NCI-H1048 (cell line): ENCODE measurements around the gene TTC19.
A peak's percentile ranks its signal among the peaks of the same experiment; 100 is the strongest.
"Not testable (repeated sequence)": the region's sequence is repeated elsewhere in the genome, so short reads cannot be mapped to it uniquely, and the experiment has no call there.

Experiments
- DNase-seq: peaks from one replicate; lab custom pipeline; 2025; lab: John Stamatoyannopoulos, UW

Gene TTC19

GRCh38 chr17:16027708-16028584 lies 28.3 kb downstream of the TTC19 start:
- DNase-seq, result no peak

- peak; percentile 47 for DNase-seq
These were observed 34.2 kb downstream of the TTC19 start for GRCh38 chr17:16033729-16034349.

- DNase-seq, result no peak
These were observed 36.6 kb downstream of the TTC19 start for GRCh38 chr17:16036261-16036660.

- no peak for DNase-seq
These were observed 38.0 kb downstream of the TTC19 start for GRCh38 chr17:16037636-16038035.

GRCh38 chr17:16040710-16041251 lies 41.2 kb downstream of the TTC19 start:
- DNase-seq, result no peak

GRCh38 chr17:16044487-16044886 lies 44.9 kb downstream of the TTC19 start:
- no peak for DNase-seq

- no peak for DNase-seq
These were observed 47.3 kb downstream of the TTC19 start for GRCh38 chr17:16046966-16047365.

- DNase-seq, result no peak
These were observed 49.3 kb downstream of the TTC19 start for GRCh38 chr17:16048811-16049449.

- no peak for DNase-seq
These were observed 51.2 kb downstream of the TTC19 start for GRCh38 chr17:16050844-16051243.

GRCh38 chr17:16052486-16052885 lies 52.9 kb downstream of the TTC19 start:
- no peak for DNase-seq

GRCh38 chr17:16055139-16055538 lies 55.5 kb downstream of the TTC19 start:
- not testable (repeated sequence) for DNase-seq

- DNase-seq, result no peak
These were observed 62.0 kb downstream of the TTC19 start for GRCh38 chr17:16061631-16062030.

GRCh38 chr17:16066125-16066524 lies 66.5 kb downstream of the TTC19 start:
- DNase-seq, result no peak

GRCh38 chr17:16068323-16068722 lies 68.7 kb downstream of the TTC19 start:
- DNase-seq, result no peak

GRCh38 chr17:16072031-16072430 lies 72.4 kb downstream of the TTC19 start:
- DNase-seq, result no peak

GRCh38 chr17:16073845-16074244 lies 74.2 kb downstream of the TTC19 start:
- no peak for DNase-seq

GRCh38 chr17:16074423-16074822 lies 74.8 kb downstream of the TTC19 start:
- no peak for DNase-seq

GRCh38 chr17:16075949-16076348 lies 76.3 kb downstream of the TTC19 start:
- DNase-seq, result no peak
